T1000 (cell line): Measurements from ENCODE around the gene ZC3H12C.

Experiments used
- DNase-seq: peaks from one replicate; lab custom pipeline; 2025; ENCODE audit warnings: mixed read lengths; lab: John Stamatoyannopoulos, UW

ZC3H12C gene

DNA sequence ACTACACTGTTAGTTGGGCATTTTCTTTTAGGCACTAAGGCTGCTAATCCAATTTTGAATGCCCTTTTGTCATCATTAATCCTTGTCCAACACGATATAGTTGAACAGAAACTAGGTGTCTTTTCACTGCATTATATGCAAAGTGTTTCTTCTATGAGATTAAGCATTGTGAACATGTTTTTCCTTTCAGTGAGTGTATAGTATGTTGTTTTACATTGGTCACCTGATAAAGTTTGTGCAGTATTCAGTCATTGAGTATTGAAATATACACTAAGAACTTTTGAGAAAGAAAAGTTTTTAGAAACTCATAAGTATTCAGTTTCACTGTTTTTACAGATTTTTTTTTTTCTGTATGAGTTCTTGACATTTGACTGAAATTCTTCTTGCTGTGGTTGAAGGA, 59.0 kb downstream of the ZC3H12C start:
- DNase-seq: no peak

- no peak for DNase-seq
Measured at GRCh38 chr11:110153474-110153873, 60.3 kb downstream of the ZC3H12C start.

DNA sequence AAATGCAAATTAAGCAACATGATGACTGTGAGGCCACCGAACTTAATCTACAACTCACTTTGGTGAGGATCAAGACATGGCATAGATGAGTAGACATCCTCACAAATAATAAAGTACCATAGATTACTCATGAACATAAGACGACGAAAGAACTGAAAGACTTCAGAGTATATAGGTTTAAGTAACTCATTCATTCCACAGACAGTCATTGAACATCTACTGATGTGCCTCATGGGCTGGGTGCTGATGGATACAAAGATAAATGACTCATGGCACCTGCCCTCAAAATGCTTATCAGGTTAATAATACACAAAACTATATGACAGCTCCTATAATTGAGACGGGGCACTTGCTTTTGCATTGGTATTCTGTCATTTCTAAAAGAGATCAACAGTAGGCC, 63.3 kb downstream of the ZC3H12C start:
- DNase-seq: no peak

DNA sequence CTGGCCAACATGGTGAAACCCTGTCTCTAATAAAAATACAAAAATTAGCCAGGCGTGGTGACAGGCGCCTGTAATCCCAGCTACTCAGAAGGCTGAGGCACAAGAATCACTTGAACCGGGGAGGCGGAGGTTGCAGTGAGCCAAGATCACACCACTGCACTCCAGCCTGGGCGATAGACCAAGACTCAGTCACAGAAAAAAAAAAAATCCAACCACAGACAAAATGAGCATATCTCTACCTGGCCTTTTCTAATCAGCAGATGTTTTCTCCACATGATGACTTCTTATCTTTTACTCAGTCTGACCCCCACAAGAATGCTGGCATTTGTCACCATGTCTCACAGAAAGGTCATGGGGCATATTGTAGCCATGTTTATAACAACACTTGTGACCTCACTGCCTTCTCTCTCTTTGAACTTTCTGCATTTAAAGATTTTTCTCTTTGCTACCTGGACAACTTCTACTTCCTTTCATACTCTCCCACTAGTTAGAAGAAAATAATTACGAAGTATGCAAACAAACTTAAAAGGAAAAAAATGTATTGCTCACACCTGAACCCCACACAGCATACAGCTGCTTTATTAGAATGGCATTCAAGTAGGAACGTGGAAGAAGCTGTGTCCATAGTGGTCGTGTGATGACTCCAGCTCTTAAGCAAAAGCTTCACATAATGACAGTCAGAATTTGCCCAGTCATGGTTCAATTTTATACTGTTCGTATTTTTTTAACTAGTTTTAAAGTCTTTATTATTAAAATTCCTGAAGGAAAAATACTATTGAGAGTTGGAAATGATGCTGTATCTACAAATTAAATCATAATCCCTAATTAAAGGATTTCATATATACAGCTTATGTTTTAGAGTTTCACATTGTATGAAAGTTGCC, 65.4 kb downstream of the ZC3H12C start:
- DNase-seq: no peak

GRCh38 chr11:110159476-110159875, 66.3 kb downstream of the ZC3H12C start:
- no peak for DNase-seq

DNA sequence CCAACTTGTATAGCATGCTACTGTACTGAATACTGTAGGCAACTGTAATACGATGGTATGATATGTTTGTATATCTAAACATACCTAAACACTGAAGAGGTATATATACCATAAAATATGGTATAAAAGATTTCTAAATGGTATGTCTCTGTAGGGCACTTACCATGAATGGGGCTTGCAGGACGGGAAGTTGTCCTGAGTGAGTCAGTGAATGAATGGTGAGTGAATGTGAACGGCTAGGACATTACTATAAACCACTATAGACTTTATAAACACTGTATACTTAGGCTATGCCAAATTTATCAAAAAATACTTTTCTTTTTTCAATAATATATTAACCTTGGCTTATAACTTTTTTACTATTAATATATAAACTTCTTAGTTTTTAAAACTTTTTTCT, 66.8 kb downstream of the ZC3H12C start:
- no peak for DNase-seq

- DNase-seq: no peak
Measured at GRCh38 chr11:110160437-110160836, 67.2 kb downstream of the ZC3H12C start.

DNA sequence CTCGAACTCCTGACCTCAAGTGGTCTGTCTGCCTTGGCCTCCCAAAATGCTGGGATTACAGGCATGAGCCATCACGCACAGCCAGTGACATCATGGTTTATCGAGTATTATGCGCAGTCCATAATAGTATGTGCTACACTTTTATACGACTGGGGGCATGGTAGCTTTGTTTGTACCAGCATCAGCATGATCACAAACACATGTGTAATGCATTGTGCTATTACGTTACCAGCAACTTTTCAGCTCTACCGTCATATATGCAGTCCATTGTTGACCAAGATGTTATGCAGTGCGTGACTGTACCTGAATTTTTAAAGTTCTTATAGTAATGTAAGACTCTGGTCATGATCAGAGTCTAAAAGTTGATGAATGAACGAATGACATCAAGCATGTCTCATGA, 67.9 kb downstream of the ZC3H12C start:
- DNase-seq: no peak

DNA sequence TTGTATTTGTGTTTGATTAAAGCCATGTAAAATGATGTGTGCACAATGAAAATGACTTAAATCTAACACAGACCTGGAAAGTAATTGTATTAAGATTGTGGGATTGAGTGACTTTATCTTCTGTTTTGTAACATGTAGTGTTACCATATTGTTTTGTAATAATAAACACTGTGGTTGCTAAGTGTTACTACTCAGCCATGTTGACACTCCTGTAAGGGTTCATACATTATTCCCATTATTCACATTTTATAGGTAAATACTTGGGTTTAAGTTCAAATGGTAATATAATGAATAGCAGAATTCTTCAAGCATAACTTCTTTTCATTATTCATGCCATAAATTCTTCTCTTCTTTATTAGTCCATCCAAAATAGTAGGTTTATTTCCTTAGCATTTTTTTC, 69.0 kb downstream of the ZC3H12C start:
- no peak for DNase-seq

- no peak for DNase-seq
Measured at GRCh38 chr11:110165039-110165925, 72.1 kb downstream of the ZC3H12C start.

- DNase-seq: no peak
Measured at GRCh38 chr11:110168033-110168803, 75.0 kb downstream of the ZC3H12C start.

GRCh38 chr11:110169738-110170137, 76.5 kb downstream of the ZC3H12C start:
- DNase-seq: no peak

GRCh38 chr11:110172468-110173065, 79.4 kb downstream of the ZC3H12C start:
- DNase-seq: no peak

- DNase-seq: no peak
Measured at GRCh38 chr11:110173811-110174644, 80.8 kb downstream of the ZC3H12C start.

DNA sequence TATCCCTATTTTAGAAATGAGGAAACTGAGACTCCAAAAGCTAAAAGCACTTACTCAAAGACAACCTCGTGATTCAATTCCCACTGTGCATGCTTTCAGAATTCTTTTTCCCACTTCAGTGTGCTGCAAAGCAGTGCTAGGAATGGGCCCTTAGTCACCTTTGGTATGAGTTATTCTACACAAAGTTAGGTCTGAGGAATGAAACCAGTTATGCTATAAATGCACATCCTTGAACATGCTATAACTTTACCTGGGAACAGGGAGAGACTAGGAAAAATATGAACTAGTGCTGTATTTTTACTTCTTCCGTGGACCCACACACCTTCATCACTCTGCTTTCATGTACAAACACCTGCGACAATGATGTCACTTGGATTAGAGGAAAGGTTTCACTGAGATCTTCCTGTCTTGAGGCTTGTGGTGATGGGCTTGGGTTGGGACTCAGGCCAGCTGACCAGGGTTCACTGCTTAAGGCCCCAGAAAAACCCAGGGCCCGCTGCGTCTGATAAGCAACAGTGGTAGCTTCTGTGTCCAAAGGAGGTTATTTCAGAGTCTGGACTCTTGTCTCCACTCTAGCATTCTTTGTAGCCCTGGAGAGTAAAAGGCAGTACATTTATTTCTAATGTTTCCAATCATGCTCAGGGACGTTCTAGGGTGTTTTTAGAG, 81.6 kb downstream of the ZC3H12C start:
- DNase-seq: no peak

DNA sequence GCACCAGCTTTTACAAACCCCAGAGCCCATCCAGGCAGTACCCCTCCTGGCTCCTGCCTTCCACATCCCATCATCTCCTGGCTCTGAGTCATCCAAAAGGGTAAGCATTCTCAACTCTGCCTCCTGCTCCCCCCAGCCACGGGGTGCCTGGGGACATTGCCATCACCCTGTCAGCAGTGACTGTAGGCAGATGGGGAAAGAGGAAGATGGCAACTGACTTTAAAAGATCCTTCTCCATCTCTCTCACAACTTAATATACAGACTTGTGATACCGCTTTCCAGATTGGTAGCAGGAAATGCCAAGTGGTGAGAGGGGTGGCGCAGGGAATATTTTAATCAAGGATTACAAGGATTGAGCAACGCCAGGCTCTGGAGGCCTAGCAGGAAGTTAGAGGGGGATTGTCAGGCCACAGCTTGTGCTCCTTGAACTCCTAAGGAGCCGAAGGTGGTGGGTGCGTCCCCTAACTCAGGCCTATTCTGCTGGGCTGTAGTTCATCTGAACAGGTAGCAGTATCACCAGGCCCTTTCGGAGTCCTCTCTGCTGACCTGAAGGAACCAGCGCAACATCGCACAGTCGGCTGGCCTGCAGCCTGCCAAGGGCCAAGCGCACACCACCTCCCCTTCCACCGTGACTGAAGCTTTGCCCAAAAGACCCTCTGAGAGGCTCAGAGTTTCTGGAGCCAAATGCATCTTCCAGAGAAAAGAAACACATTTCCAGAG, 83.3 kb downstream of the ZC3H12C start:
- DNase-seq: no peak

GRCh38 chr11:110177086-110177456, 83.9 kb downstream of the ZC3H12C start:
- no peak for DNase-seq

DNA sequence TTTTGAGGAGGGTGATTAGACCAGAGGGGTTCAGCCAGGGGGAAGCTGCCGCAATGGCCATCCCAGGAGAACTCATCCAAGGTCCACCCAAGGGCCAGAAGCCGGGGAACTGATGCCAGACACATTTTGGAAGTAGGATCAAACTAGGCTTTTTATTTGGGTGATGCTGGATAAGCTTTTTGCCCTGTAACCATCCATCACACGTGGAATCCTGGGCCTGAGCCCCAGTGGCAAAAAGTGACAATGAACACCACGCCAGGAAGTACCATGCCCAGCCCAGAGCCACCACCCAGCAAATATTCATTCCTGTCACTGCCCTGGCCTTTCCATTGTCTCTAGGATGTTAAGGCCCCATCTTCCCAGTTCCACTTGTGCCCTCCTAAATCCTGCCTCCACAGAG, 85.9 kb downstream of the ZC3H12C start:
- DNase-seq: no peak

- no peak for DNase-seq
Measured at GRCh38 chr11:110182886-110183285, 89.7 kb downstream of the ZC3H12C start.

- no peak for DNase-seq
Measured at GRCh38 chr11:110184456-110184855, 91.3 kb downstream of the ZC3H12C start.
